ENCODE results near the gene OTOS.

OTOS gene

GRCh38 chr2:240167588-240167880 lies 27.1 kb upstream of the OTOS start:
- DNase-seq (ENCODE audit: low spot score): no peak

GRCh38 chr2:240166761-240167587 lies 26.5 kb upstream of the OTOS start:
- DNase-seq (ENCODE audit: low spot score): no peak

GRCh38 chr2:240166191-240166590 lies 25.7 kb upstream of the OTOS start:
- no peak for DNase-seq (ENCODE audit: low spot score)

- no peak for DNase-seq (ENCODE audit: low spot score)
Measured at GRCh38 chr2:240165661-240166060, 25.2 kb upstream of the OTOS start.

GRCh38 chr2:240165034-240165433 lies 24.6 kb upstream of the OTOS start:
- no peak for DNase-seq (ENCODE audit: low spot score)

GRCh38 chr2:240164586-240164985 lies 24.1 kb upstream of the OTOS start:
- no peak for DNase-seq (ENCODE audit: low spot score)

GRCh38 chr2:240163844-240164574 lies 23.6 kb upstream of the OTOS start:
- DNase-seq (ENCODE audit: low spot score): no peak

GRCh38 chr2:240162939-240163714 lies 22.7 kb upstream of the OTOS start:
- DNase-seq (ENCODE audit: low spot score): no peak

- no peak for DNase-seq (ENCODE audit: low spot score)
Measured at GRCh38 chr2:240162531-240162930, 22.1 kb upstream of the OTOS start.

- DNase-seq (ENCODE audit: low spot score): no peak
Measured at GRCh38 chr2:240162032-240162431, 21.6 kb upstream of the OTOS start.

- no peak for DNase-seq (ENCODE audit: low spot score)
Measured at GRCh38 chr2:240161087-240161750, 20.8 kb upstream of the OTOS start.

- DNase-seq (ENCODE audit: low spot score): no peak
Measured at GRCh38 chr2:240160291-240161086, 20.0 kb upstream of the OTOS start.

- DNase-seq (ENCODE audit: low spot score): no peak
Measured at GRCh38 chr2:240159251-240159839, 18.9 kb upstream of the OTOS start.

GRCh38 chr2:240157147-240157470 lies 16.7 kb upstream of the OTOS start:
- DNase-seq (ENCODE audit: low spot score): no peak

- no peak for DNase-seq (ENCODE audit: low spot score)
Measured at GRCh38 chr2:240156435-240157146, 16.1 kb upstream of the OTOS start.

GRCh38 chr2:240155745-240156390 lies 15.4 kb upstream of the OTOS start:
- DNase-seq (ENCODE audit: low spot score): no peak

- no peak for DNase-seq (ENCODE audit: low spot score)
Measured at GRCh38 chr2:240155048-240155744, 14.7 kb upstream of the OTOS start.

GRCh38 chr2:240154606-240155005 lies 14.1 kb upstream of the OTOS start:
- no peak for DNase-seq (ENCODE audit: low spot score)

GRCh38 chr2:240153418-240153817 lies 13.0 kb upstream of the OTOS start:
- no peak for DNase-seq (ENCODE audit: low spot score)

All from ecto neural progenitor cell (in vitro differentiated cells).